Medulla oblongata (tissue), 1 donor: ENCODE measurements around the gene BRD7.

Source experiments
- DNase-seq: peaks from one replicate; pipeline ENCODE4 v3.0.0-alpha.2; 2015; ENCODE audit errors: extremely low spot score

The BRD7 gene

DNA sequence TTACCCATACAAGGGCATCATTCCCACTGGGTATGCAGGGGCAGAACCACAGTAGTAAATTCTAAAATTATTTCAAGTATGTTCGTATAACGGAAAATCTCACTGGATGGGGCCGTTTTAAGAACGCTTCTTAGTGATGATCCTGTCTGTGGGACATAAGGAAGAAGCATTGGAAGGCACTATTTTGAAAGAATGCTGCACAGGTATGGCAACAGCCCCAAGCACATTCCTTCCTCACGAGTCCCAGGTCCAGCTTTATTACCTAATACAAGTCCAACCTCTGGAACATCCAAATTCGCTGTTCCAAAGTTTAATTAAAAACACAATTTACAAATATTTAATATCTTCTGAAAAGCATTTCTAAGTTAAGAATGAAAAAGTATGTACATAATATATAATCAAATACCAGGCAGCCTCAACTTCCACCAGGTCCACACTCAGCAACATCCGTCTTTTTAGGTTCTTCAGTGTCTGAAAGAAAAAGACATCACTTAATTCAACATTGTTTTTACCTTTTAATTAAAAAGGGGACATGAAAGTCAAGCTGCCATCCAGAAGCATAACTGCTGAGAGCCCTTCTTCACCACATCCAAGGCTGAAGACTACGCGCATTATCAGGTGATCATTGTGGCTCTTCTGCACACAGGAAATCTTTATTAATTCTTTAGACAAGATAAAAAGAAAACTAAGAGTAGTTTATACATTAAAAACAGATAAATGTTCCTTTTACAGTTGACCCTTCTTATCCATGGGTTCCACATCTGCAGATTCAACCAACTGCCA lies 49.8 kb downstream of the BRD7 start:
- DNase-seq: no peak

DNA sequence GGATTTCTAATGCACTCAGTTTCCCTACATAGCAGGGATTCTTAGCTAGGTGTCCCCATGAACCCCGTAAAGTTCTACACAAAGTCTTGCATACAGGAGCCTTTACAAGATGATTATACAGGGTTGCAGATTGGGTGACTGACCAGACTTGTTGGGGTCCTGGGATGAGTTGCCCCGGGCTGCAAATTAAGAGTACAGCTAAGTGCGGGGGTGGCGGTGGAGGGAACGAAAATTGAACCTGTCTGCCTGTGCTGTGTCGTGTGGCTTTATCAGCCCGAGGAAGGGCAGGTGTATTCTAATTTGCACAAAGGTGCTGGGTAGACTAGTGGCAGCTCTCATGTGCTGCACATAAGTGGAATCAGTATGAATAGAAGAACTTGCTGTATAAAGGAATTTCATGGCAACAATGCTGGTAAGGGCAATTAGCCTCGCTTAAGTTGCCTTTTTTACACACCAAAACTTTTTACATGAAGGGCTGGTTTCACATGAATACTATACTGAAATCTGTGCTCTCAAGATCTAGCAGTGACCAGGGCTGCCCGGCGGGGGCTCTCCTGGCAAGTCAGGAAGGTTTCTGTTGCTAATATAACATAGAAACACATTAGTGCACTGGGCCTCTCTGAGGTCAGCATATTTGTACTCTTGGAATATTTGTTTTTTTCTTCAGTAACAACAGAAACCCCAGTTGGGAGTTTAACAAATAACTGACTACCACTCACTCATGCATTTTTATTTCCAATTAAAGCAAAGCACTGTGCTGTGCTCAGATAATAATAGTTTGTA lies 51.7 kb downstream of the BRD7 start:
- DNase-seq: no peak

DNA sequence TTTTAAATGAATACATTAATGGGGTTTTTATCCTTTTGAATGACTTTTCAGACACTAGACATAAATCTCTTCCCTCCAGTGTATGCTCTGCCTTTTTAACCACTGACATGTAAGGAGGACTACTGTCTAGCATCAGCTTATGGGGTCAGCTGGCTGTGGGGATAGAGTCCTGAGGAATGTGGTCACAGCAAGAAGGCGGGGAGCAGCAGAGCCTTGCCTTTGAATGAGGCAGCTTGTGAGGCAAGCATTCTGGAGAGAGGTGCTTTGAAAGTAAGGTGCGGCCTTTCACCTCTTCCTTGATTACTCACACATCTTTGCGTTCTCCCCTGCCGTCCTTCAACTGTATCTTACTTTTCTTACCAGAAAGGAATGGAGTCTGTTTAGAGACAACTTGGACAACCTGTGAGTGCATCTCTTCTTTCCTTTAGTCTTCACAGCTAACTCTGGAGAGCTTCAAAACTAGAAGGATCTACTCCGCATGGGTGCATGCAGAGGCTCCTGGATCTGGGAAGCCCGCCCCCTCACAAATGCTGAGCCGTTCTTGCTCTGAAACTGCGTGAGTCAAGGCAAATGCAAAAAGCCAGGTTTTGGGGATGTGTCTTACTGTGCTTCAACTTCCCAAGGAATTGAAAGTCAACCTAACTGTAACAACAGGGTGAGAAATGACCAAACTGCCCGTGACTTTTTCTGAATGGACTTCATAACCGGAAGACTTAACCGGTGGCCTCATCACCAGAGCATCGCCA lies 52.5 kb downstream of the BRD7 start:
- no peak for DNase-seq

DNA sequence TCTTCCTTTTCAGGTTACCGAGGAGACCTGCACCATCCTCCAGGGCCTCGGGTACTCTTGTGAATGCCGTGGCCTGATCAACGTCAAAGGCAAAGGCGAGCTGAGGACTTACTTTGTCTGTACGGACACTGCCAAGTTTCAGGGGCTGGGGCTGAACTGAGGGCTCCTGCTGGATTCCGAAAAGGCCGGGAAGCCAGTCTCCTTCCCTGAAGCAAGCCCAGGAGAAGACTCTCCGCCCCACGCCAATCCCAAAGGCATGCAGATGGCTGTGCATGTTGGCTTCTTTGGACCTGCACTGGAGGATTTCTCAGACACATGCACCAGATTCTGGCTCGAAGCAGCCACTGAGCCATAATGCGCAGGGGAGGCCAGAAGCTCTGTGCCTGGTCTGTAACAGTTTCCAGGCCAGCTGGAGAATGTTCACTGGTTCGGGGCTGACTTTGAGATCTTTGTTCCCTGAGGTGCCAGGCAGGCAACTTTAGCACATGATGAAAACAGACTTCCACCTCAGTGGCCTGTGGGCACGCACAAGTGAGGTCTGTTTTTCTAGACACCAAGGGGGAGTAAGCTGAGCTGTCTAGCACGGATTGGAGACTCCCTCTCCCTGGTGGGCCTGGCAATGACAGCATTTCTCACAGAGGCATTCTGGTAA lies 53.3 kb downstream of the BRD7 start:
- DNase-seq: peak; percentile 30

DNA sequence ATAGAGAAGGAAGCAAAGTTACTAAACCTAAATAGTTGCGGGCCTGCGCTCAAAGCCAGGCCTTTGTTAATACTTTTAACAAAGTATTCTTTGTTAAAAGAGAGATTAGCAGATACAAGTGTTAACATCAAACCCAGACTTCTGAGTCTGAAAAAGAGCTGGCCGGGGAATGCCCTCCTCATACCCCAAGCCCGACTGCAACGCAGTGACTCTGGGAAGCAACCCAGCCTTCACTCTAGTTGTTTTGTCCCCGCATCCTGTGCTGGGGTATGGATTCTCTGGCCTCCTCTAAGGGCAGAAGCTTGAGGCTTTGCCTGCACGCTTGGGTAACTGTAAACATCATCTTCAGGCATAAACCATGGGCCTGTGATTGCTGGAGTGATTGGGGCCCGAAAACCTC lies 54.1 kb downstream of the BRD7 start:
- DNase-seq: peak; percentile 11

DNA sequence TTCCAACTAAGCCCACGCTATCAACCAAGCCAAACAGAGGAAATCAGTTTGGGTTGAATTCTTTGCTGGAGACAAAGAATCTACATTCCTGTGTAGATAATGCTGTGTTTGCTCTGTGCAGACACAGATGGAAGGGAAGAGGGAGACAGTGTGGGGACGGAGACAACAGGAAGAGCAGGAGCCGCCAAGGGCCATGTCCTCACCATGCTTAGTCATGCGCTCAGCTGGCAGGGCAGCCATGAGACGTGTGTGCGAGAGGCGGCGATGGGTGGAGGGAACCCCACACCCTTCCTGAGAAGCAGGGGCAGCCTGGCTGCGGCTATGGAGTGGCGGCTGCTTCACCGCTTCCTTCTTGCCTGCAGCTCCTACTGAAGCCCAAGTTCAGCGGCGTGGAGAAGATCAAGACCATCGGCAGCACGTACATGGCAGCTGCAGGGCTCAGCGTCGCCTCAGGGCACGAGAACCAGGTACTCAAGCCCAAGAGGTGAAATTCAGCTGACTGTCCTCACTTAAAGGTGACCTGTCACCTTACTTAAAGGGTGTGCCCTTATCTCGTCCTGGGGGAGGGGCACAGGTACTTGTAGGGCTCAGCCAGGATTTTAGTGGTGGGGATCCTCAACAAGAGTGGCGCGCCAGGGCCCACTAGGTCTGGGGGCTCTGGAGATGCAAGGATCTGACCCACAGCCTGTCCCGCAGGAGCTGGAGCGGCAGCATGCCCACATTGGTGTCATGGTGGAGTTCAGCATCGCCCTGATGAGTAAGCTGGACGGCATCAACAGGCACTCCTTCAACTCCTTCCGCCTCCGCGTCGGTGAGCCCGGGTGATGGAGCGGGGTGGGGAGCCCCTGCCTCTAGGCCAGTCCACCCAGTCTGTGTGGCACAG lies 55.0 kb downstream of the BRD7 start:
- DNase-seq: peak; percentile 61

DNA sequence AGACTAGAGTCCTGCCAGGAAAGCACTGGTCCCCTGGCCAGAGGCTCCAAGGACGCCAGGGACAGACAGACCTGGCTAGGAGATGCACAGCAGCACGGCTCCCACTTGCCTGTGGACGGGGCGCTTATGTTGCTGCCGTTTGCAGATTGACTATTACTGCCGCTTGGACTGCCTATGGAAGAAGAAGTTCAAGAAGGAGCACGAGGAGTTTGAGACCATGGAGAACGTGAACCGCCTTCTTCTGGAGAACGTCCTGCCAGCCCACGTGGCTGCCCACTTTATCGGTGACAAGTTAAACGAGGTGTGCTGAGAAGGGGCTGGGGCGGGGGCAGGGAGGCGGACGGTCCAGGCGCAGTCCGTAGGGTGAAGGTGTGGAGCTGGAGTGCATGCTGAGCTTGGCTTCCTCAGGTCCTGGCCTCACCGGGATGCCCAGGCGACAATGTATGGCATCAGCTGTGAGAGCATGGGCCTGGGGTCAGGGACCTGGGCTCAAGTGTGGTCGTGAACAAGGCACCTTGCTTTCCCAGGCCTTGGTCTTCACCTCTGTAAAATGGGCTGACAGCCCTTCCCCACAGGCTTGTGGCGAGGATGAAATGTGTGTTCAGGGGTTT lies 56.8 kb downstream of the BRD7 start:
- no peak for DNase-seq

DNA sequence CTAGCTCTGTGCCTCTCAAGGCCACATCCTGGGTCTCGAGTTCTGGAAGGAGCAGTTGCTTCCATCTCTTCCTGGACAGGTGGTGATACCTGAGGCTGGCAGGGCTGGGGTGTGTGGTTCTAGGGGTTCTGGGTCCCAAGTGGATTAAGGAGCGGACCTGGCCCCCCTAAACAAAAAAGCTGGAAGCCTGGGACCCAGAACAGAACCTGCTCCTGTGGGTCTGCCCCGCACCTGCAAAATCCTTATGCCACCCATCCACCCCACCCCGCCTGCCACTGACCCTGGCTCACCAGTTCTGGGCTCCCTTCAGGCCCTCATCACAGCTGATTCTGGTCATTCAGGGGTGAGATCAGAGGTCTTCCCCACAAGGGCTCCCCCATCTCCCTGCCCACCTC lies 57.7 kb downstream of the BRD7 start:
- DNase-seq: no peak

DNA sequence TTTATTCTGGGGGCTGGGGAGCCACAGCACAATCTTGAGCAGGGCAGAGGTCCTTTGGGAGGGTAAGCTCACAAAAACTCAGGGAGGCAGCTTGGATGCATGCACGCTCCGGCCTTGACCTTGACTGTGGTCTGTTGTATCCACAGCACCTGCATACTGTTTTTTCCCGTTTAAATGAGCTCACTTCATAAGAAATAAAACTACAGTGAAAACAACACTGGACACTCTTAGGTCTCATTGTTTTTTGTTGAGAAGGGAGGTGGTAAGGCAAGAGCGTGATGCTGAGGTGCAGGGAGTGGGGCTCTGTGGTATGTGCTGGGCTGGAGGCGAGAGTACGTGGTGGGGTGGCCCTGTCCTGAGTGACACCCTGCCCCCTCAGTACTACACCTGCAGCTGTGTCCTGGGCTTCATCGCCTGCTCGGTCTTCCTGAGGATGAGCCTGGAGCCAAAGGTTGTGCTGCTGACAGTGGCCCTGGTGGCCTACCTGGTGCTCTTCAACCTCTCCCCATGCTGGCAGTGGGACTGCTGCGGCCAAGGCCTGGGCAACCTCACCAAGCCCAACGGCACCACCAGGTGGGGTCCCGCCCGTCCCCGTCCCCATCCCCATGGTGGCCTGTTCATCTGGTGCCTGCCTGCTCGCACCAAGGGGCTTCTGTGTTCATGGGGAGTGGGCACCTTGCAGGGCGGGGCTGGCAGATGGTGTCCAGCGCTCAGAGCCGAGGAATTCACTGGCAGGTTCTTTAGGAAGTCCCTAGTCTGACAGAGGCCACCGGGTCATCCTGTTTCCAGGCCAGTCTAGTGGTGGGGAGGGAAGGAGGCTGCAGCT lies 58.3 kb downstream of the BRD7 start:
- no peak for DNase-seq

DNA sequence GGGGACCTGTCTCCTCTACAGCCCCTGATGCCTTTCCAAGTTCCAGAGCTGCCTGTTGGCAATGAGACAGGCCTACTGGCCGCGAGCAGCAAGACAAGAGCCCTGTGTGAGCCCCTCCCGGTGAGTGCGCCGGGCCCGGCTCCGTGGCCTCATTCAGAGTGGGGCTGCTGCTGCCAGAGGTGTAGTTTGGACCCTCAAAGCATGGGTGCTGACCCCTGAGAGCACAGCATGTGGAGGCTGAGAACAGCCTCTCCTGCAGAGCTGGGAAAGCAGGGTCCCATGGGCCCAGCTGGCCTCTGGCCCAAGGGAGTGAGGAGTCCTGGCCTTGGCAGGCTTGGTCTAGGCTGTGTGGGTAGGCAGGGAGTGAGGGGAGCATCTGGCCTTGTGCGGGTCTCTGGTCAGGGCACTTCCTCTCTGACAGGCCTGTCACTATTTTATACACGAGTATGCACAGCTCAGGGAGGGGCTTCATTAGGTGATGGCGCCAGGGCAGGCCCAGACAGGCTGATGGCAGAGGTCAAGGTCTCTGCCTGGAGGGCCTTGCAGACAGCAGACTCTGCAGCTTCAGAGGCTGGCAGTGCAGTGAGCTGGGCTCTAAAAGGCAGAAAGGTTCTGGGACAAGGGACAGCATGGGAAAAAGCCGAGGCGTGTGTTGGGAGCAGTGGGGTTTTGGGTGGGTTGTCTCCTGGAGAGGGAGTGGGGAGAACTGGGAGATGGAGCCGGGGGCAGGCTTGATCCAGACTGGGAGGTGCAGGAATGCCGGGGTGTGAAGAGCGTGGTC lies 59.1 kb downstream of the BRD7 start:
- DNase-seq: no peak

DNA sequence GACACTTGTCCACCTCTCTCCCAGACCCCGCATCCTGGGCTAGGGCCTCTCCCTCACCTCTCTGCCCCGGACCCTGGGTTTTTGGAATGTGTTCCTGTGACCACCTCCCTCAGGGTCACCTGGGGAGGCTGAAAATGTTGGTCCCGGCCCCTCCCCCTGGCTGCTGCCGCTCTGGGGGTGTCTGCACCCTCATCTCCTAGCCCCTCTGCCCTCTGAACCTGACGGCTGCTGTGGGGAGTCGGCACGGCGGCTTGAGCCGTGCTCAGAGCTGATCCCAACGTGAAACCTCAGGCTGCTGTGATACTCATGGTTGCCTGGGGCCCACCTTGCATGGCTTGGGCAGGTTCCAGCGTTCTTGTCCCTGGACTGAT lies 59.6 kb downstream of the BRD7 start:
- no peak for DNase-seq

DNA sequence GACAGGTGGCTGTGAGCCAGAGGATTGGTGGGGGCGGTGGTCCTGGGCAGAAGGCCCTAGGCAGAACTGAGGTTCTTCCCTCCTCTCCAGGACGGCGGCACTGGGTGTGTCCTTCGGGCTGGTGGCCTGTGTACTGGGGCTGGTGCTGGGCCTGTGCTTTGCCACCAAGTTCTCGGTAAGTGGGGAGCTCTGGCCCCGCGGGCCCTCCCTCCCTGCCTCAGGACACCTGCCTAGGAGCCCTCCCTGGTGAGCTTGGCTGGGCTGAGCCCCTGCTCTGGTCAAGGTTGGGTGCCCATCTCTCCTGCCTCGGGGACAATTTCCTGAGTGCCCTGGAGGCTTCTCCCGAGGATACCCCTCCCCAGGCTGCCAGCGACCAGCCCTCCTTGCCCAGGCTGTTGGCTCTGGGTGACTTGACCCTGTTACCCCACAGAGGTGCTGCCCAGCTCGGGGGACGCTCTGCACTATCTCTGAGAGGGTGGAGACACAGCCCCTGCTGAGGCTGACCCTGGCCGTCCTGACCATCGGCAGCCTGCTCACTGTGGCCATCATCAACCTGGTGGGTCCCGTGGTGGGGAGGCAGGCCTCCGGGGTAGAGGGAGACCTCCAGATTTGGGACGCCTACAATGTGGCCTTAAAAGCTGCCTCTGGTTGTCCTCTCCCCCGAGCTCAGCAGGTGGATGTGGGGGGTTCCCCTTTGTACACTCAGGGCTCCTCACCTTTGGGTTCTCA lies 60.4 kb downstream of the BRD7 start:
- DNase-seq: no peak

DNA sequence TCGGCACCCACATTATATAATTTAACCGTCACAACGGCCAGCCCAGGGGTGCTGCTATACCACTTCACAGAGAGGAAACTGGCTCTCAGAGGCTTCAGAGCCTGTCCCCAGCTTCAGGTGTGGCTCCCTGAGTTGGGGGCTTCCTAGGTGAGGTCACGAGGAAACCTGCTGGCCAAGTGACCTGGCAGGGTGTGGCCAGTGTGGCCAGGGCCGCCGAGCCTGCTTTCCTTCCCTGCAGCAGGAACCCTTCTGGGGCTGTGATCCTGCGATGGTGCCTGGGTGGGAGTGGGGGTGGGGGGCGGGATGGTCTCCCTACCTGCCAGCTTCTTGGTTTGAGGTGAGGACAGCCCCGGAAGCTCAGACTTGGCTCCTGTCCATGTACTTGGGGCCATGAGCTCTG lies 62.5 kb downstream of the BRD7 start:
- no peak for DNase-seq

DNA sequence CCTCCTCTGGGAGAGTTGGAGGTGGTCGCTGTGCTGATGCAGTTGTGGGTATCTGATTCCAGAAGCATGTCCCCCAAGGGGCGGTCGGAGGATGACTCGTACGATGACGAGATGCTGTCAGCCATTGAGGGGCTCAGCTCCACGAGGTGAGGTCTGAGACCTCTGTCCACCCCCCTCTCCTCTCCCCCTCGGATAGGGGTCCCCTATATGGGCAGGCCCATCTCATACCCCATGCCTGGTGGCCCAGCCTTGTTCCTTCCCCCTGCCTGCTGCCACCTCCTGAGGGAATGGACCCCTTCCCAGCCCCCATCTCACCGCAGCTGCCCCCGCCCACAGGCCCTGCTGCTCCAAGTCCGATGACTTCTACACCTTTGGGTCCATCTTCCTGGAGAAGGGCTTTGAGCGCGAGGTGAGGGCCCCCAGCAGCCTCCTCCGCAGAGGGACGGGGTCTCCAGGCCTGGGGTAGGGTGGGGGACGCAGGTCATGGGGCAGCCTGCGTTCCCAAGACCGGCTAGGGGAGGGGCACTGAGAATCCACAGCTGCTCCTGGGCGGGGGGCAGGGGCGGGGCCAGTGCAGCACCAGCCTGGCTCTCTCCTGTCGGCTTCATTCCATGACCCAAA lies 63.2 kb downstream of the BRD7 start:
- no peak for DNase-seq

DNA sequence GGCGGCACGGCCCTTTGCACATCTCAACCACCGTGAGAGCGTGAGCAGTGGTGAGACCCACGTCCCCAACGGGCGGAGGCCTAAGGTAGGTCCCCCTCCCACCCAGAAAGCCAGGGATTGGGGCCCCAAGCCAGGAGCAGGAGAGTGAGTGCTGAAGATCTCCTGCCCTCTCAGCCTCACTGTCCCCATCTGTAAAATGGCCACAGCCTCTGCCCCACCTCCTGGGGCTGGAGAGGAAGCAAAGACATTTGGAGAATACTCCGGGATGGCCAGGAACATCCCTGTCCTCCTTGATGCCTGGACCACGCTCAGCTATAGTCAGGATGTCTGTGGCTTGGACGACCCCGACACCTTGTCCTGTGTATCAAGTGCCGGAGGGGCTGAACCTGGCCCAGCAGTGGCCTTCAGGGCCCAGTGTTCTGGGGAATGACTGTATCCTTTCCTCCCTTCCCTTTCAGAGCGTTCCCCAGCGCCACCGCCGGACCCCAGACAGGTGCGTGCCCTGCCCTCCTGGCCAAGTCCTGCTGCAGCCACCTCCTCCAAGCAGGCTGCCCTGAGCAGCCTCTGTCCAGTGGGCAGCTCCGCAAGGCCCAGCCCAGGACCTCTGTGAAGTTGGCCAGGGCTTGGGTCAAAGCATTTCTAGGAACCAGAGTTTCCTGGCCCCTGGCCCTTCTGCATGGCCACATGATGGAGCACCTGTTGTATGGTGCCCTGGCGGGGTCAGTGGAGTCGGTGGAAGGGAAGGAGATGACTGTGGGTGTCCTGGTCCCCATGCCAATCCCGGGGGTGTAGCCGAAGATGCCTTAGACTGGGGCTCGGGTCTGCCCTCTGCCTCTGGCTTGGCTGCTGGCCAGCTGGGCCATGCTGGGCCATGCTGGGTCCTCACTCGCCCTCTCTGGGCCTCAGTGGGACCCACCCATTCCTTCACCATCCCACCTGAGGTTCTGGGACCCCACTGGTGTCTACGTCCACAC lies 64.0 kb downstream of the BRD7 start:
- no peak for DNase-seq

DNA sequence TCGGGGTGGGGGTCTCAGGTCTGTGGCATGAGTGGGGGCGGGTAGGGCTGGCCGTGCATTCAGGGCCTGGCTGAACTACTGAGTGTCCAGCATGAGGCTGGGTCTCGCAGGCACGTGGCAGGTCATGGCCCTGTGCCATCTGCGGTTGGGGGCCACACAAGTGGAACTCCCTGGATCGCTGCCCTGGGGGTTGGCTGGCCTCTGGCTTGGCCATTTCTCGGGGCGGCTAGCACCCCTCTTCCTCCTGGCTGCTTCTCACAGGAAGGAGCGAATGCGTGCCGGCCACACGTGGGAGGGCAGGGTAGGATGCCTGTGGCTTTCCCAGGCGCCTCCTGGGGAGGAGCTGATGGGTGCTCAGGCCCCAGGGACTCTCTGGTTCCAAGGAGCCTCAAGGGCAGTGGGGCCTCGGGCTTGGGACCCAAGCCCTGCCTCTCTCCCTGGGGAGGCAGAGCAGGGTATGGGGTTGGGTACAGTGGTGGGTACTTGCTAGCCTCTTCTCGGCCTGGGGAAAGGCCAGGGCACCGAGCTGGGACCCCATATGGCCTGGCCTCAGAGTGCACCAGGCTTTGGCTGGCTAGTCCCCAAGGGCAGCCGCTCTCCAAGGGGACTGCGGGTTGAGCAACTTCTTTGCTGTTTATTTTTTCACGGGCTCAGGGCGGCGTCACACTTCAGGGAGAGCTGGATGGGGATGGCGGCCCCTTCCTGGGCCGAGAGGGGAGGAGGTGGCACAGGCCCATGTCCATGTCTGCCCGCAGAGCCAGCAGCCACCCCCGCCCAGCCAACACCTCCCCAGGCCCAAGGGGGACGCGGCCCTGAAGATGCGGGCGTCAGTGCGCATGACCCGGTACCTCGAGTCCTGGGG lies 65.0 kb downstream of the BRD7 start:
- DNase-seq: no peak
